Testis (tissue), 3 donors: ENCODE measurements around the gene FEM1C. TPM values are rescaled to one million over a fixed set of nuclear protein-coding genes. Genes with fewer than 3 reads are reported as not detected.

Experiments
- DNase-seq: peaks from one replicate; pipeline ENCODE4 v3.0.0-alpha.2; 2019
- H3K27ac ChIP-seq, 2 donors: fragments of 200-600 bp; sonication (generic); one replicate each; pipeline ENCODE4 v1.5.1; 2019
- H3K27me3 ChIP-seq: fragments of 200-600 bp; sonication (generic); one replicate; pipeline ENCODE4 v1.5.1; 2019
- H3K36me3 ChIP-seq: fragments of 200-600 bp; sonication (generic); one replicate; pipeline ENCODE4 v1.5.1; 2017; ENCODE audit warnings: low read depth; ENCODE audit errors: missing control alignments
- H3K4me1 ChIP-seq: fragments of 200-600 bp; sonication (generic); one replicate; pipeline ENCODE4 v1.5.1; 2019
- H3K4me3 ChIP-seq, 2 donors: fragments of 200-600 bp; sonication (generic); one replicate each; pipeline ENCODE4 v1.5.1; 2017 to 2019
- H3K9me3 ChIP-seq: fragments of 200-600 bp; sonication (generic); one replicate; pipeline ENCODE4 v1.5.1; 2017
- POLR2A ChIP-seq: fragments of 450-650 bp; IDR thresholded peaks from one replicate; pipeline ENCODE4 v1.6.1; 2017; ENCODE audit warnings: antibody characterized with exemption, mild to moderate bottlenecking, moderate library complexity
- WGBS, 2 donors: methylation state at CpG; one replicate each; pipeline ENCODE4 v1.1.5; 2018; 5-methylcytosine and 5-hydroxymethylcytosine counted together
- intact Hi-C: fragments of 100-400 bp; cut with DNase I; formaldehyde crosslinking; loops from one replicate; pipeline ENCODE4 v1.15.1; 2023; ENCODE audit warnings: low total_unique reads
- polyA plus RNA-seq: library from polyadenylated mRNA; stranded (reverse); fragments of 350-450 nt; fragmentation: Illumina TruSeq; extraction: RNeasy Lipid Tissue Mini Kit (QIAGEN cat#74804); gene quantifications from one replicate; pipeline ENCODE4 v1.2.3, GENCODE V29; 2014; ENCODE audit warnings: low read depth, low replicate concordance; ENCODE audit not compliant: insufficient read depth
- total RNA-seq, 2 donors: library from RNA; depleted of rRNA; stranded (reverse); fragments of >200 nt; gene quantifications; one replicate each; pipeline ENCODE4 v1.2.3, GENCODE V29; 2016
- TF ChIP-seq, protein P1 (sequence below), 3 experiments: fragments of 450-650 bp in 2 of 3; fragments of 200-600 bp in 1 of 3; sonication (generic) in 1 of 3; IDR thresholded peaks; one replicate each; pipeline ENCODE4 v1.5.1; 2016 to 2019; ENCODE audit warnings: antibody characterized with exemption in 3 of 3, mild to moderate bottlenecking in 2 of 3, moderate library complexity in 1 of 3

Gene FEM1C
- total and polyA plus RNA-seq, 3 donors from 2014 or later: 20.0 to 28.7 (median 25.9) TPM

DNA sequence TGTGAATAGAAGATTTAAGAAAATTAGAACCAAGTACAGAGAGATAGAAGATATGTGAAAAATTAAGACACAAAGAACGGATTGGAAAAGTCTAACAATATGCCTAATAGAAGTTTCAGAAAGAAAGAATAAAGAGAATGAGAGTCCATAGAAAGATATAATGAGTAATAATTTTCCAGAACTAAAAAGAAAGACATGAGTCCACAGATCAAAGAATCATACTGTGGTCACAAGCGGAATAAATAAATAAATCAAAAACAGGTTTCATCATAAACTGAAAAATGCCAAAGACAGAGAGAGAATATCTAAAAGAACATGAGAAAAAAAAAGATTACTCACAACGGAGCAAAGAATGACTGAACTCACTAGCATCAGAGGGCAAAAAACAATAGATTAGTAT lies 32.9 kb downstream of the FEM1C start:
- H3K27ac ChIP-seq: no peak overlapping the region
- no peaks in the 10 kb centered on the region for H3K4me1 ChIP-seq
- H3K27me3 ChIP-seq: no peaks in the 10 kb centered on the region
- no peak overlapping the region for H3K4me3 ChIP-seq
- H3K36me3 ChIP-seq: no peaks in the 10 kb centered on the region
- H3K9me3 ChIP-seq: no peaks in the 10 kb centered on the region
- intact Hi-C loops: no loop called here
- DNase-seq: no peak
- whole genome bisulfite sequencing, 2 donors: 83 to 89% methylated on average over 3 of the region's 3 CpGs
- TF ChIP-seq POLR2A: no peak
- TF ChIP-seq, protein P1, sequence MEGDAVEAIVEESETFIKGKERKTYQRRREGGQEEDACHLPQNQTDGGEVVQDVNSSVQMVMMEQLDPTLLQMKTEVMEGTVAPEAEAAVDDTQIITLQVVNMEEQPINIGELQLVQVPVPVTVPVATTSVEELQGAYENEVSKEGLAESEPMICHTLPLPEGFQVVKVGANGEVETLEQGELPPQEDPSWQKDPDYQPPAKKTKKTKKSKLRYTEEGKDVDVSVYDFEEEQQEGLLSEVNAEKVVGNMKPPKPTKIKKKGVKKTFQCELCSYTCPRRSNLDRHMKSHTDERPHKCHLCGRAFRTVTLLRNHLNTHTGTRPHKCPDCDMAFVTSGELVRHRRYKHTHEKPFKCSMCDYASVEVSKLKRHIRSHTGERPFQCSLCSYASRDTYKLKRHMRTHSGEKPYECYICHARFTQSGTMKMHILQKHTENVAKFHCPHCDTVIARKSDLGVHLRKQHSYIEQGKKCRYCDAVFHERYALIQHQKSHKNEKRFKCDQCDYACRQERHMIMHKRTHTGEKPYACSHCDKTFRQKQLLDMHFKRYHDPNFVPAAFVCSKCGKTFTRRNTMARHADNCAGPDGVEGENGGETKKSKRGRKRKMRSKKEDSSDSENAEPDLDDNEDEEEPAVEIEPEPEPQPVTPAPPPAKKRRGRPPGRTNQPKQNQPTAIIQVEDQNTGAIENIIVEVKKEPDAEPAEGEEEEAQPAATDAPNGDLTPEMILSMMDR (IDR thresholded peaks at IDR 0.05): no peak

GRCh38 chr5:115510145-115510645 lies 34.4 kb downstream of the FEM1C start:
- no peak overlapping the region for H3K27ac ChIP-seq
- H3K4me3 ChIP-seq: no peak overlapping the region
- WGBS, 2 donors: 0 to 52% methylated on average over 1 of the region's 1 CpG
- no peaks in the 10 kb centered on the region for H3K9me3 ChIP-seq
- H3K4me1 ChIP-seq: no peaks in the 10 kb centered on the region
- H3K27me3 ChIP-seq: no peaks in the 10 kb centered on the region
- H3K36me3 ChIP-seq: no peaks in the 10 kb centered on the region
- no peak for TF ChIP-seq POLR2A
- TF ChIP-seq, protein P1 (IDR thresholded peaks at IDR 0.05): no peak
- intact Hi-C loops: no loop called here
- DNase-seq: no peak

DNA sequence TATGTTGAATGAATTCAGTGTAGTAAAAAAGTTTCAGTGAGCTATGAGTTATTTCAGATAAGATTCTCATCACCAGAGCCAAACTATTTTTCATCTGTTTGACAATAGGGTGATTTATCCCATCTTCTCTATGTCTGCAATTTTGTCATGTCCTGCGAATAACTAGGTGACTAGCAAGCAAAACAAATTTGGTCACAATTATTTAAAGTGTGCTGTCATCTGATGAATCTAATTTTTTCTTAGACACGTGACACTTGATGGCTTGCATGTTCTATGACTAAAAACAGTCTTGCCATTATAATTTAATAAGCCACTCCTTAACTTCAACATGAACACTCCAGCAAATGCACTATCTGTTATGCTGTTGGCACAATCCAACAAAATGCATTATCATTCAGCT lies 35.0 kb downstream of the FEM1C start:
- WGBS, 2 donors: 82 to 83% methylated on average over 2 of the region's 2 CpGs
- no peaks in the 10 kb centered on the region for H3K27me3 ChIP-seq
- no peak for DNase-seq
- H3K27ac ChIP-seq: no peak overlapping the region
- intact Hi-C loops: no loop called here
- no peak overlapping the region for H3K4me3 ChIP-seq
- H3K4me1 ChIP-seq: no peaks in the 10 kb centered on the region
- H3K9me3 ChIP-seq: no peaks in the 10 kb centered on the region
- no peaks in the 10 kb centered on the region for H3K36me3 ChIP-seq
- TF ChIP-seq POLR2A: no peak
- TF ChIP-seq, protein P1 (IDR thresholded peaks at IDR 0.05): no peak

GRCh38 chr5:115507681-115508080 lies 36.9 kb downstream of the FEM1C start:
- H3K4me1 ChIP-seq: no peaks in the 10 kb centered on the region
- DNase-seq: no peak
- no peak overlapping the region for H3K4me3 ChIP-seq
- 72 to 77% methylated on average over 2 of the region's 2 CpGs for WGBS, 2 donors
- no peaks in the 10 kb centered on the region for H3K27me3 ChIP-seq
- H3K27ac ChIP-seq: no peak overlapping the region
- intact Hi-C loops: no loop called here
- no peak for TF ChIP-seq POLR2A
- TF ChIP-seq, protein P1 (IDR thresholded peaks at IDR 0.05): no peak
- H3K36me3 ChIP-seq: no peaks in the 10 kb centered on the region
- H3K9me3 ChIP-seq: no peaks in the 10 kb centered on the region

DNA sequence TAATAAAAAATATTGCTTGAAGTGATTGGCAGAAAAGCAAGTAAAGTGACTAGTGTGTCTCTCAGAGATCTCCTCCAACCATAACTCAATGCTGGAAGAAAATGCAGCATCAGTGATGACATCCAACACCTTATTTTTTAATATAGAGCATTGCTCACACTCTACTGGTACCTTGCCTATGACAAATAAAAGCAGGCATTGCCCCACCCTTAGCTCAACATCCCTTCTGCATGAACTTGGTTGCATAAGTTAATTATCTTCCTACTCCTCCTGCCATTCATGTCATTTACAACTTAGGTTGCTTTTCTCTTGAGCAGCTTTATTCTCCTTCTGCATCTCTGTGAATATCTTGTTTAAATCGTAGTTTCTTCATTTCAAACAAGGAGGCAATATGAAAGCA lies 41.2 kb downstream of the FEM1C start:
- Histone ChIP-seq H3K27ac (no peak overlapping the region), H3K4me1 (no peaks in the 10 kb centered on the region), H3K36me3 (no peaks in the 10 kb centered on the region), H3K9me3 (no peaks in the 10 kb centered on the region), H3K4me3 (no peak overlapping the region), H3K27me3 (no peaks in the 10 kb centered on the region)
- TF ChIP-seq POLR2A: no peak
- TF ChIP-seq, protein P1 (IDR thresholded peaks at IDR 0.05): no peak
- 80 to 96% methylated on average over 1 of the region's 1 CpG for WGBS, 2 donors
- DNase-seq: no peak
- intact Hi-C loops: no loop called here
